ENCODE measurements around the gene PTPMT1. TPM values are rescaled to one million over a fixed set of nuclear protein-coding genes. Genes with fewer than 3 reads are reported as not detected.

Gene PTPMT1
- total RNA-seq = 38.0 TPM
- 38.3 TPM for polyA plus RNA-seq
- long read RNA-seq, donor 1, partial matches to known transcripts = 0 of 3 reads
- long read RNA-seq, donor 1, other reads (novel, unspliced or antisense) = 0 of 3 reads
- long read RNA-seq, donor 2 = 0 reads
- long read RNA-seq, donor 3, transcript PTPMT1-202 (4 exons, 768 nt) = major isoform, 20 of 56 reads
- long read RNA-seq, donor 3, transcript PTPMT1-201 (3 exons, 928 nt) = minor isoform, 15 of 56 reads
- long read RNA-seq, donor 3, transcript PTPMT1-203 (2 exons, 1,014 nt) = minor isoform, 10 of 56 reads
- long read RNA-seq, donor 3, partial matches to known transcripts = 7 of 56 reads
- long read RNA-seq, donor 3, other reads (novel, unspliced or antisense) = 0 of 56 reads
- long read RNA-seq, donor 4, transcript PTPMT1-202 (4 exons, 768 nt) = major isoform, 10 of 18 reads
- long read RNA-seq, donor 4, transcript PTPMT1-201 (3 exons, 928 nt) = minor isoform, 5 of 18 reads
- long read RNA-seq, donor 4, partial matches to known transcripts = 0 of 18 reads
- long read RNA-seq, donor 4, other reads (novel, unspliced or antisense) = 0 of 18 reads
- long read RNA-seq, donor 5, transcript PTPMT1-205 (3 exons, 1,611 nt) = minor isoform, 5 of 73 reads
- long read RNA-seq, donor 5, transcript PTPMT1-202 (4 exons, 768 nt) = major isoform, 33 of 73 reads
- long read RNA-seq, donor 5, transcript PTPMT1-201 (3 exons, 928 nt) = minor isoform, 21 of 73 reads
- long read RNA-seq, donor 5, partial matches to known transcripts = 13 of 73 reads
- long read RNA-seq, donor 5, other reads (novel, unspliced or antisense) = 0 of 73 reads
- long read RNA-seq, donor 6, transcript PTPMT1-201 (3 exons, 928 nt) = minor isoform, 11 of 32 reads
- long read RNA-seq, donor 6, transcript PTPMT1-202 (4 exons, 768 nt) = major isoform, 15 of 32 reads
- long read RNA-seq, donor 6, partial matches to known transcripts = 0 of 32 reads
- long read RNA-seq, donor 6, other reads (novel, unspliced or antisense) = 0 of 32 reads
- long read RNA-seq, donor 7, transcript PTPMT1-205 (3 exons, 1,611 nt) = minor isoform, 5 of 34 reads
- long read RNA-seq, donor 7, transcript PTPMT1-201 (3 exons, 928 nt) = minor isoform, 5 of 34 reads
- long read RNA-seq, donor 7, transcript PTPMT1-202 (4 exons, 768 nt) = major isoform, 16 of 34 reads
- long read RNA-seq, donor 7, partial matches to known transcripts = 7 of 34 reads
- long read RNA-seq, donor 7, other reads (novel, unspliced or antisense) = 0 of 34 reads
- long read RNA-seq, donor 8, transcript PTPMT1-202 (4 exons, 768 nt) = major isoform, 7 of 12 reads
- long read RNA-seq, donor 8, partial matches to known transcripts = 0 of 12 reads
- long read RNA-seq, donor 8, other reads (novel, unspliced or antisense) = 0 of 12 reads
- long read RNA-seq, donor 9, transcript PTPMT1-202 (4 exons, 768 nt) = major isoform, 7 of 23 reads
- long read RNA-seq, donor 9, transcript PTPMT1-201 (3 exons, 928 nt) = major isoform, 7 of 23 reads
- long read RNA-seq, donor 9, partial matches to known transcripts = 5 of 23 reads
- long read RNA-seq, donor 9, other reads (novel, unspliced or antisense) = 0 of 23 reads
- long read RNA-seq, donor 10, transcript PTPMT1-202 (4 exons, 768 nt) = major isoform, 13 of 29 reads
- long read RNA-seq, donor 10, transcript PTPMT1-203 (2 exons, 1,014 nt) = minor isoform, 6 of 29 reads
- long read RNA-seq, donor 10, transcript PTPMT1-201 (3 exons, 928 nt) = minor isoform, 9 of 29 reads
- long read RNA-seq, donor 10, partial matches to known transcripts = 0 of 29 reads
- long read RNA-seq, donor 10, other reads (novel, unspliced or antisense) = 0 of 29 reads

- Histone ChIP-seq H3K36me3 (ENCODE audit: control insufficient read depth in 2 of 2, insufficient read depth in 2 of 2, low read length in 1 of 2) (peaks cover 5 to 12% of the 10 kb centered on the region in 2 donors), H3K4me1 (ENCODE audit: control insufficient read depth in 2 of 2, insufficient read depth in 2 of 2, low read length in 2 of 2) (peaks cover 6 to 12% of the 10 kb centered on the region in 2 donors), H3K4me3 (ENCODE audit: low read length in 2 of 2) (peak within 1 kb of the TSS; percentile 71 to 89), H3K27me3 (ENCODE audit: control insufficient read depth in 2 of 2, insufficient read depth in 1 of 2, low read length in 1 of 2) (no peaks in the 10 kb centered on the region), H3K9me3 (ENCODE audit: control insufficient read depth in 2 of 2, insufficient read depth in 1 of 2, low read length in 1 of 2) (no peaks in the 10 kb centered on the region), H3K27ac (ENCODE audit: low read depth in 1 of 2, low read length in 1 of 2) (peak within 1 kb of the TSS; percentile 37 to 42)
- peak in 4 of 9 donors; percentile 38 to 63 (median 49) for DNase-seq (ENCODE audit: low read depth in 6 of 9, low spot score in 9 of 9)
- under 1% methylated on average over 86 of the region's 86 CpGs for WGBS
Observed at GRCh38 chr11:47565340-47566148, at the start of gene PTPMT1. TSS of gene PTPMT1 (plus strand) at chr11:47565599. CDS start at chr11:47565623, 24 bp downstream.

- 89% methylated on average over 3 of the region's 3 CpGs for WGBS
- H3K4me1 ChIP-seq (ENCODE audit: control insufficient read depth in 2 of 2, insufficient read depth in 2 of 2, low read length in 2 of 2) = peaks cover 10 to 21% of the 10 kb centered on the region in 2 donors
- no peak overlapping the region for H3K4me3 ChIP-seq (ENCODE audit: low read length in 2 of 2)
- H3K27ac ChIP-seq (ENCODE audit: low read depth in 1 of 2, low read length in 1 of 2) = no peak overlapping the region
- DNase-seq (ENCODE audit: low read depth in 6 of 9, low spot score in 9 of 9) = no peak
- H3K36me3 ChIP-seq (ENCODE audit: control insufficient read depth in 2 of 2, insufficient read depth in 2 of 2, low read length in 1 of 2) = no peaks in the 10 kb centered on the region
- H3K27me3 ChIP-seq (ENCODE audit: control insufficient read depth in 2 of 2, insufficient read depth in 1 of 2, low read length in 1 of 2) = no peaks in the 10 kb centered on the region
- H3K9me3 ChIP-seq (ENCODE audit: control insufficient read depth in 2 of 2, insufficient read depth in 1 of 2, low read length in 1 of 2) = no peaks in the 10 kb centered on the region
Observed at GRCh38 chr11:47516155-47516554, 49.2 kb upstream of the PTPMT1 start.

GRCh38 chr11:47516984-47517853 lies 48.2 kb upstream of the PTPMT1 start:
- WGBS = 96% methylated on average over 10 of the region's 10 CpGs
- Histone ChIP-seq H3K4me3 (ENCODE audit: low read length in 2 of 2) (no peak overlapping the region), H3K27me3 (ENCODE audit: control insufficient read depth in 2 of 2, insufficient read depth in 1 of 2, low read length in 1 of 2) (no peaks in the 10 kb centered on the region), H3K9me3 (ENCODE audit: control insufficient read depth in 2 of 2, insufficient read depth in 1 of 2, low read length in 1 of 2) (no peaks in the 10 kb centered on the region), H3K36me3 (ENCODE audit: control insufficient read depth in 2 of 2, insufficient read depth in 2 of 2, low read length in 1 of 2) (no peaks in the 10 kb centered on the region), H3K27ac (ENCODE audit: low read depth in 1 of 2, low read length in 1 of 2) (no peak overlapping the region), H3K4me1 (ENCODE audit: control insufficient read depth in 2 of 2, insufficient read depth in 2 of 2, low read length in 2 of 2) (peaks cover 10 to 17% of the 10 kb centered on the region in 2 donors)
- DNase-seq (ENCODE audit: low read depth in 6 of 9, low spot score in 9 of 9) = no peak

- DNase-seq (ENCODE audit: low read depth in 6 of 9, low spot score in 9 of 9) = no peak
- no peaks in the 10 kb centered on the region for H3K9me3 ChIP-seq (ENCODE audit: control insufficient read depth in 2 of 2, insufficient read depth in 1 of 2, low read length in 1 of 2)
- peaks cover 10 to 21% of the 10 kb centered on the region in 2 donors for H3K4me1 ChIP-seq (ENCODE audit: control insufficient read depth in 2 of 2, insufficient read depth in 2 of 2, low read length in 2 of 2)
- no peaks in the 10 kb centered on the region for H3K27me3 ChIP-seq (ENCODE audit: control insufficient read depth in 2 of 2, insufficient read depth in 1 of 2, low read length in 1 of 2)
- peak overlapping the region; percentile 39 to 77 for H3K27ac ChIP-seq (ENCODE audit: low read depth in 1 of 2, low read length in 1 of 2)
- H3K36me3 ChIP-seq (ENCODE audit: control insufficient read depth in 2 of 2, insufficient read depth in 2 of 2, low read length in 1 of 2) = no peaks in the 10 kb centered on the region
- no peak overlapping the region for H3K4me3 ChIP-seq (ENCODE audit: low read length in 2 of 2)
- 30% methylated on average over 3 of the region's 3 CpGs for WGBS
Observed at GRCh38 chr11:47518212-47518964, 47.0 kb upstream of the PTPMT1 start.

- 46% methylated on average over 3 of the region's 3 CpGs for WGBS
Observed at GRCh38 chr11:47523490-47524225, 41.7 kb upstream of the PTPMT1 start.

GRCh38 chr11:47524291-47524874 lies 41.0 kb upstream of the PTPMT1 start:
- no peaks in the 10 kb centered on the region for H3K9me3 ChIP-seq (ENCODE audit: control insufficient read depth in 2 of 2, insufficient read depth in 1 of 2, low read length in 1 of 2)
- H3K27ac ChIP-seq (ENCODE audit: low read depth in 1 of 2, low read length in 1 of 2) = peak overlapping the region; percentile 68
- peaks cover 0 to 4% of the 10 kb centered on the region in 2 donors for H3K36me3 ChIP-seq (ENCODE audit: control insufficient read depth in 2 of 2, insufficient read depth in 2 of 2, low read length in 1 of 2)
- no peak for DNase-seq (ENCODE audit: low read depth in 6 of 9, low spot score in 9 of 9)
- no peak overlapping the region for H3K4me3 ChIP-seq (ENCODE audit: low read length in 2 of 2)
- WGBS = 71% methylated on average over 9 of the region's 9 CpGs
- no peaks in the 10 kb centered on the region for H3K27me3 ChIP-seq (ENCODE audit: control insufficient read depth in 2 of 2, insufficient read depth in 1 of 2, low read length in 1 of 2)
- peaks cover 2 to 23% of the 10 kb centered on the region in 2 donors for H3K4me1 ChIP-seq (ENCODE audit: control insufficient read depth in 2 of 2, insufficient read depth in 2 of 2, low read length in 2 of 2)

More at GRCh38 chr11:47523490-47524225, 41.7 kb upstream of the PTPMT1 start:
- Histone ChIP-seq H3K4me3 (ENCODE audit: low read length in 2 of 2) (no peak overlapping the region), H3K36me3 (ENCODE audit: control insufficient read depth in 2 of 2, insufficient read depth in 2 of 2, low read length in 1 of 2) (no peaks in the 10 kb centered on the region), H3K9me3 (ENCODE audit: control insufficient read depth in 2 of 2, insufficient read depth in 1 of 2, low read length in 1 of 2) (no peaks in the 10 kb centered on the region), H3K27me3 (ENCODE audit: control insufficient read depth in 2 of 2, insufficient read depth in 1 of 2, low read length in 1 of 2) (no peaks in the 10 kb centered on the region), H3K4me1 (ENCODE audit: control insufficient read depth in 2 of 2, insufficient read depth in 2 of 2, low read length in 2 of 2) (peaks cover 6 to 31% of the 10 kb centered on the region in 2 donors), H3K27ac (ENCODE audit: low read depth in 1 of 2, low read length in 1 of 2) (peak overlapping the region; percentile 66 to 68)
- DNase-seq (ENCODE audit: low read depth in 6 of 9, low spot score in 9 of 9) = peak in 3 of 9 donors; percentile 27 to 58 (median 30)

All from thymus (tissue), 14 donors.